ENCODE data around the gene PCDHGA5.
"Not testable (repeated sequence)": the region's sequence is repeated elsewhere in the genome, so short reads cannot be mapped to it uniquely, and the experiment has no call there.

Gene PCDHGA5

GRCh38 chr5:141371572-141372475 is 7.9 kb downstream of the PCDHGA5 start:
- no peak for TF ChIP-seq GATA3 (IDR thresholded peaks at IDR 0.05; ENCODE audit: low read depth, low read length)
- no peak for TF ChIP-seq GATA2 (IDR thresholded peaks at IDR 0.05; ENCODE audit: low read depth, low read length)

- TF ChIP-seq GATA2 (IDR thresholded peaks at IDR 0.05; ENCODE audit: low read depth, low read length) (no peak), GATA3 (IDR thresholded peaks at IDR 0.05; ENCODE audit: low read depth, low read length) (no peak)
Observed at GRCh38 chr5:141373673-141374317, 9.8 kb downstream of the PCDHGA5 start, which contains the start of gene PCDHGA6. TSS of gene PCDHGA6 (plus strand) at chr5:141373891. CDS start at chr5:141374084, 193 bp downstream.

- TF ChIP-seq GATA3 (IDR thresholded peaks at IDR 0.05; ENCODE audit: low read depth, low read length) (no peak), GATA2 (IDR thresholded peaks at IDR 0.05; ENCODE audit: low read depth, low read length) (no peak)
Observed at GRCh38 chr5:141374627-141375026, 10.7 kb downstream of the PCDHGA5 start.

DNA sequence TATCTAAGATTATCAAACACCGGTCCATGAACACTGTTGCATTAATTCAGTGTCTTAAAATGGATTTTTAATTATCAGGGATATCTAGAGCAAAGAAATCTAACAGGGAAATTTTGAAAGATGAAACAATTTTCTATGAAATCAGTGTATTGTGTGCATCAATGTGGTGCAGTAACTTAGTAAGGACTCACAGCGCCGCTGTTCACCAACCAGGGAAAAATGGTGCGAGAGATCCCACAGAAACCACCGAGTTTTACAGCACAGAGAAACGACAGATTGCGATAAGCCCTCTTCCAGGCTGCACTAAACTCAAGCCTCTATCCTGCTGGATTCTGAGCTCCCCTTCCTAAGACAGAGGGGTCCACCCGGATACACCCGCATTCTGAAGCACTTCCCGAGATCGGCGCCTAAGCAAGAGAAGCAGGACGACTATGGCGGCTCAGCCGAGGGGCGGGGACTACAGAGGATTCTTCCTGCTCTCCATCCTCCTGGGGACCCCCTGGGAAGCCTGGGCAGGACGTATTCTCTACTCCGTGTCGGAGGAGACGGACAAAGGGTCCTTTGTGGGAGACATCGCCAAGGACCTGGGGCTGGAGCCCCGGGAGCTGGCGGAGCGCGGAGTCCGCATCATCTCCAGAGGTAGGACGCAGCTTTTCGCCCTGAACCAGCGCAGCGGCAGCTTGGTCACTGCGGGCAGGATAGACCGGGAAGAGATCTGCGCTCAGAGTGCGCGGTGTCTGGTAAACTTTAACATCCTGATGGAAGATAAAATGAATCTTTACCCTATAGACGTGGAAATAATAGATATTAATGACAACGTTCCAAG is 18.7 kb downstream of the PCDHGA5 start, which contains the start of gene PCDHGA7:
Gene PCDHGA7, plus strand, starts transcription at position 274 of the 826 bp plus-strand sequence. Its CDS starts 158 bp downstream, at position 432.
- no peak; the same call in 1 of the 2 replicates for TF ChIP-seq GATA2 (IDR thresholded peaks at IDR 0.05; ENCODE audit: low read depth, low read length)
- TF ChIP-seq GATA3 (IDR thresholded peaks at IDR 0.05; ENCODE audit: low read depth, low read length) = no peak

- TF ChIP-seq GATA3 (IDR thresholded peaks at IDR 0.05; ENCODE audit: low read depth, low read length) = no peak
- TF ChIP-seq GATA2 (IDR thresholded peaks at IDR 0.05; ENCODE audit: low read depth, low read length) = no peak
Observed at GRCh38 chr5:141383345-141383744, 19.4 kb downstream of the PCDHGA5 start.

- TF ChIP-seq GATA3 (IDR thresholded peaks at IDR 0.05; ENCODE audit: low read depth, low read length) = no peak
- no peak for TF ChIP-seq GATA2 (IDR thresholded peaks at IDR 0.05; ENCODE audit: low read depth, low read length)
Observed at GRCh38 chr5:141384471-141385267, 20.7 kb downstream of the PCDHGA5 start.

DNA sequence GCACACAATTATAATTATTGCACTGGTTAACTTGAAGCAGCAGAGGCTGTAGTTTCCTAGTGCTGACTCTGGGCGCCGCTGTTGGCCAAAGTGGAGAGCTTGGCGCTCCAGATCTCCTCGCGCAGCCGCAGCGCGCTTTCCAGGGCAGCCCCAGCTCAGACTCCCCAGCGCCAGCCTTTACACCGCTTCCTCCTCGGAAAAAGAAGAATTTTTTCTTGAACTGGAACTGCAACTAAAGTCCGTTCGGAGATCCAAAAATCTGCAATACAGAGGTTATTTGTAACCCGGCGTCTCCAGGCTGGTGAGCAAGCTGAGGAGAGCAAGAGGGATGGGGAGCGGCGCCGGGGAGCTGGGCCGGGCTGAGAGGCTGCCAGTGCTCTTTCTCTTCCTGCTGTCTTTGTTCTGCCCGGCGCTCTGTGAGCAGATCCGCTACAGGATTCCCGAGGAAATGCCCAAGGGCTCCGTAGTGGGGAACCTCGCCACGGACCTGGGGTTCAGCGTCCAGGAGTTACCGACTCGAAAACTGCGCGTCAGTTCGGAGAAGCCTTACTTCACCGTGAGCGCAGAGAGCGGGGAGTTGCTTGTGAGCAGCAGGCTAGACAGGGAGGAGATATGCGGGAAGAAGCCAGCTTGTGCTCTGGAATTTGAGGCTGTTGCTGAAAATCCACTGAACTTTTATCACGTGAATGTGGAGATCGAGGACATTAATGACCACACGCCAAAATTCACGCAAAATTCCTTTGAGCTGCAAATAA is 23.8 kb downstream of the PCDHGA5 start, which contains the start of gene PCDHGB4:
Gene PCDHGB4, plus strand, starts transcription at position 142 of the 755 bp plus-strand sequence. Its CDS starts 187 bp downstream, at position 329.
- TF ChIP-seq GATA2, GATA3 (IDR thresholded peaks at IDR 0.05; ENCODE audit: low read depth, low read length): not testable (repeated sequence)

GRCh38 chr5:141388661-141389060 is 24.7 kb downstream of the PCDHGA5 start:
- TF ChIP-seq GATA3 (IDR thresholded peaks at IDR 0.05; ENCODE audit: low read depth, low read length) = no peak
- TF ChIP-seq GATA2 (IDR thresholded peaks at IDR 0.05; ENCODE audit: low read depth, low read length) = no peak

DNA sequence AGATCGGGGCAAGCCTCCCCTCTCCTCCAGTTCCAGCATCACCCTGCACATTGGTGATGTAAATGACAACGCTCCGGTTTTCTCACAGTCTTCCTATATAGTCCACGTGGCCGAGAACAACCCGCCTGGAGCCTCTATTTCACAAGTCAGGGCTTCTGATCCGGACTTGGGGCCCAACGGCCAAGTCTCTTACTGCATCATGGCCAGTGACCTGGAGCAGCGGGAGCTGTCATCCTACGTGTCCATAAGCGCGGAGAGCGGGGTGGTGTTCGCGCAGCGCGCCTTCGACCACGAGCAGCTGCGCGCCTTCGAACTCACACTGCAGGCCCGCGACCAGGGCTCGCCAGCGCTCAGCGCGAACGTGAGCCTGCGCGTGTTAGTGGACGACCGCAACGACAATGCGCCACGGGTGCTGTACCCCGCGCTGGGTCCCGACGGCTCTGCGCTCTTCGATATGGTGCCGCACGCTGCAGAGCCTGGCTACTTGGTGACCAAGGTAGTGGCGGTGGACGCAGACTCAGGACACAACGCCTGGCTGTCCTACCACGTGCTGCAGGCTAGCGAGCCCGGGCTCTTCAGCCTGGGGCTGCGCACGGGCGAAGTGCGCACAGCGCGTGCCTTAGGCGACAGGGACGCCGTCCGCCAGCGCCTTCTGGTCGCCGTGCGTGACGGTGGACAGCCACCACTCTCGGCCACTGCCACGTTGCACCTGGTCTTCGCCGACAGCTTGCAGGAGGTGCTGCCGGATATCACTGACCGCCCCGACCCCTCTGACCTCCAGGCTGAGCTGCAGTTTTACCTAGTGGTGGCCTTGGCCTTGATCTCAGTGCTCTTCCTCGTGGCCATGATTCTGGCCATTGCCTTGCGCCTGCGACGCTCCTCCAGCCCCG is 25.4 kb downstream of the PCDHGA5 start:
- TF ChIP-seq GATA3 (IDR thresholded peaks at IDR 0.05; ENCODE audit: low read depth, low read length) (no peak), GATA2 (IDR thresholded peaks at IDR 0.05; ENCODE audit: low read depth, low read length) (no peak)

DNA sequence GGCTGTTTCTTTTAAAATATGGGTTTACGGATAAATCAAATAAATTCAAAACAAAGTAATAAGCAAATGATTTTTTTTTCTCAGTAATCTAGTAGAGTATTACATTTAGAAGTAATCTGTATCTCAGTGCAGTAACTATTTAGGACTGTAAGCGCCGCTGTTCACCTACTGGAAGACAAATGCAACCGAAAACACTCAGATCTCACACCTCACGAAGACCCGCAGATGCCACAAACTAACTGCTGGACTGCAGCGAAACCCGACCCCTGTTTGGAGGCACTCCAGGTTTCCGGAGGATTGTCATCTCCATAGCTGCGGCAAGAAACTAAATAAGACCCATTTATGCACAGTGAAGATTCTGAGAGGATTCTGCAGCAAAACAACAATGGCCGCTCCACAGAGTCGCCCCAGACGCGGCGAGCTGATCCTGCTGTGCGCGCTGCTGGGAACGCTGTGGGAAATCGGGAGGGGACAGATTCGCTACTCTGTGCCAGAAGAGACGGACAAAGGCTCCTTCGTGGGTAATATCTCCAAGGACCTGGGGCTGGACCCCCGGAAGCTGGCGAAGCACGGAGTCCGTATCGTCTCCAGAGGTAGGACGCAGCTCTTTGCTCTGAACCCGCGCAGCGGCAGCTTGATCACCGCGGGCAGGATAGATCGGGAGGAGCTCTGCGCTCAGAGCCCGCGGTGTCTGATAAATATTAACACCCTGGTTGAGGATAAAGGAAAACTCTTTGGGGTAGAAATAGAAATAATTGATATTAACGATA is 28.7 kb downstream of the PCDHGA5 start, which contains the start of gene PCDHGA8:
Gene PCDHGA8, plus strand, starts transcription at position 205 of the 770 bp plus-strand sequence. Its CDS starts 181 bp downstream, at position 386.
- no peak for TF ChIP-seq GATA3 (IDR thresholded peaks at IDR 0.05; ENCODE audit: low read depth, low read length)
- TF ChIP-seq GATA2 (IDR thresholded peaks at IDR 0.05; ENCODE audit: low read depth, low read length) = no peak

All from SH-SY5Y (cell line).